B cell (primary cell): ENCODE data around the gene ECE2. TPM values are rescaled to one million over a fixed set of nuclear protein-coding genes. Genes with fewer than 3 reads are reported as not detected.
A peak's percentile ranks its signal among the peaks of the same experiment; 100 is the strongest.

ENCODE experiments used
- ATAC-seq: fragments of 200-7000 bp; cut with Tn5 transposase; one replicate; pipeline ENCODE4 v1.10.0; 2021; ENCODE audit warnings: low read depth, mild to moderate bottlenecking, moderate number of reproducible peaks, moderate library complexity
- CTCF ChIA-PET: fragments of 350-600 bp; sonication (Branson Sonifier 250); formaldehyde crosslinking; loops from one replicate; lab custom pipeline; 2021; ENCODE audit warnings: antibody characterized with exemption, inconsistent platforms; lab: Charles Lee
- POLR2A ChIA-PET: fragments of 350-600 bp; sonication (Branson Sonifier 250); formaldehyde crosslinking; loops from one replicate; lab custom pipeline; 2021; ENCODE audit warnings: antibody characterized with exemption; lab: Charles Lee
- DNase-seq: peaks from one replicate; pipeline ENCODE4 v3.0.0; 2013
- H2AFZ ChIP-seq: 2 replicates; pipeline ENCODE4 v1.6.1; 2012; ENCODE audit warnings: mild to moderate bottlenecking, low read depth, low read length; ENCODE audit not compliant: insufficient read depth, poor library complexity, severe bottlenecking
- H3K27ac ChIP-seq, 2 donors: 1 replicate in 1 of 2; 2 replicates in 1 of 2; pipeline ENCODE4 v1.5.1; 2012 to 2013; ENCODE audit warnings: low read length in 2 of 2, mild to moderate bottlenecking in 2 of 2, moderate library complexity in 1 of 2
- H3K27me3 ChIP-seq, 4 experiments: fragments of 200-600 bp in 1 of 4; sonication (generic) in 1 of 4; replicated peaks in 1 of 4; 1 replicate in 2 of 4; 2 replicates in 2 of 4; pipeline versions ENCODE4 v1.6.1 to v1.7.0; 2013 to 2016; ENCODE audit warnings: low read length in 3 of 4, mild to moderate bottlenecking in 2 of 4, mixed read lengths in 1 of 4, moderate library complexity in 1 of 4; ENCODE audit not compliant: insufficient read depth in 4 of 4, control insufficient read depth in 3 of 4; ENCODE audit errors: control extremely low read depth in 1 of 4
- H3K36me3 ChIP-seq, 2 experiments: replicated peaks in 1 of 2; 1 replicate in 1 of 2; 2 replicates in 1 of 2; pipeline versions ENCODE4 v1.6.1 to v1.7.1; 2013; ENCODE audit warnings: low read length in 1 of 2; ENCODE audit not compliant: insufficient read depth in 2 of 2, control insufficient read depth in 1 of 2; ENCODE audit errors: control extremely low read depth in 1 of 2, extremely low read depth in 1 of 2
- H3K4me1 ChIP-seq, 2 donors: fragments of 200-600 bp in 1 of 2; sonication (generic) in 1 of 2; 1 replicate in 1 of 2; 2 replicates in 1 of 2; pipeline versions ENCODE4 v1.5.1 to v1.6.1; 2013 to 2017; ENCODE audit warnings: low read length in 2 of 2; ENCODE audit not compliant: control insufficient read depth in 2 of 2, insufficient read depth in 2 of 2
- H3K4me2 ChIP-seq: replicated peaks from 2 replicates; pipeline ENCODE3; 2012; ENCODE audit warnings: mild to moderate bottlenecking, low read depth, low read length; ENCODE audit not compliant: poor library complexity, severe bottlenecking
- H3K4me3 ChIP-seq, 5 experiments: fragments of 200-600 bp in 1 of 5; sonication (generic) in 1 of 5; 1 replicate in 3 of 5; 2 replicates in 2 of 5; pipeline versions ENCODE4 v1.5.1 to v1.7.0; 2011 to 2016; ENCODE audit warnings: low read length in 4 of 5, mild to moderate bottlenecking in 4 of 5, low read depth in 2 of 5, control low read depth in 1 of 5, moderate library complexity in 1 of 5; ENCODE audit not compliant: insufficient read depth in 1 of 5; ENCODE audit errors: control extremely low read depth in 1 of 5, extremely low read depth in 1 of 5
- H3K79me2 ChIP-seq: fragments of 200-600 bp; sonication (generic); one replicate; pipeline ENCODE4 v1.6.0; 2016; ENCODE audit warnings: low read length; ENCODE audit not compliant: control insufficient read depth, insufficient read depth
- H3K9ac ChIP-seq: fragments of 200-600 bp; sonication (generic); 2 replicates; pipeline ENCODE4 v1.6.1; 2017; ENCODE audit warnings: mild to moderate bottlenecking, low read length, moderate library complexity
- H3K9me3 ChIP-seq, 3 donors: one replicate each; pipeline versions ENCODE4 v1.6.1 to v1.7.1; 2013; ENCODE audit warnings: low read length in 2 of 3; ENCODE audit not compliant: control insufficient read depth in 2 of 3, insufficient read depth in 1 of 3; ENCODE audit errors: control extremely low read depth in 1 of 3
- H4K20me1 ChIP-seq: 2 replicates; pipeline ENCODE4 v1.6.0; 2012; ENCODE audit warnings: mild to moderate bottlenecking, low read length; ENCODE audit not compliant: insufficient read depth, control insufficient read depth, poor library complexity, severe bottlenecking
- H3K27ac Mint-ChIP-seq: one replicate; pipeline ENCODE4 v1.8.0; 2021; ENCODE audit warnings: mixed read lengths
- H3K27me3 Mint-ChIP-seq: one replicate; pipeline ENCODE4 v1.8.0; 2021; ENCODE audit warnings: mixed read lengths
- H3K4me1 Mint-ChIP-seq: one replicate; pipeline ENCODE4 v1.8.0; 2021; ENCODE audit warnings: mixed read lengths
- H3K4me3 Mint-ChIP-seq: one replicate; pipeline ENCODE4 v1.8.0; 2021; ENCODE audit warnings: mixed read lengths
- H3K9me3 Mint-ChIP-seq: one replicate; pipeline ENCODE4 v1.8.0; 2022; ENCODE audit warnings: mixed read lengths; ENCODE audit not compliant: insufficient read depth
- CTCF ChIP-seq: fragments of 200-600 bp; IDR thresholded peaks from one replicate; pipeline ENCODE4 v1.8.0; 2022; ENCODE audit warnings: antibody characterized with exemption, mild to moderate bottlenecking
- EZH2 ChIP-seq: IDR thresholded peaks from 2 replicates; pipeline ENCODE4 v1.6.1; 2012; ENCODE audit warnings: borderline replicate concordance, low read depth, mild to moderate bottlenecking, moderate library complexity, low read length; ENCODE audit not compliant: insufficient read depth, poor library complexity, severe bottlenecking
- WGBS: methylation state at CpG from one replicate; pipeline ENCODE4 v1.1.5; 2013; ENCODE audit warnings: missing lambda C conversion rate; ENCODE audit not compliant: insufficient coverage; 5-methylcytosine and 5-hydroxymethylcytosine counted together
- intact Hi-C: fragments of 100-400 bp; cut with micrococcal nuclease; formaldehyde crosslinking; loops from one replicate; pipeline ENCODE4 v1.10.0; 2022
- polyA plus RNA-seq: library from polyadenylated mRNA; depleted of rRNA; stranded (reverse); fragments of >200 nt; gene quantifications from 2 replicates; pipeline ENCODE4 v1.2.3, GENCODE V29; 2012
- total RNA-seq, 2 donors: library from RNA; stranded (reverse); fragments of 120-200 nt in 1 of 2; gene quantifications; 1 replicate in 1 of 2; 2 replicates in 1 of 2; pipeline versions ENCODE4 v1.2.3 to v1.2.4, GENCODE V29; 2013 to 2022

ECE2 gene
- total and polyA plus RNA-seq, 2 donors (not counting 1 experiment from before 2014, with no cell fraction given): not detected

GRCh38 chr3:184315871-184316661, 40.2 kb downstream of the ECE2 start:
- 71% methylated on average over 9 of the region's 16 CpGs for WGBS
- Histone ChIP-seq H3K4me1 (peaks cover 13 to 23% of the 10 kb centered on the region in 2 donors), H3K9me3 (no peaks in the 10 kb centered on the region), H3K79me2 (peaks cover 24% of the 10 kb centered on the region), H3K27me3 (no peaks in the 10 kb centered on the region), H2AFZ (no peak overlapping the region), H3K4me2 (peak overlapping the region; percentile 89), H4K20me1 (peaks cover 57% of the 10 kb centered on the region), H3K36me3 (peaks cover 0 to 28% of the 10 kb centered on the region in 2 experiments), H3K9ac (peak overlapping the region; percentile 71), H3K27ac (peak overlapping the region; percentile 73 to 89), H3K4me3 (peak overlapping the region in 3 of 5 experiments; percentile 5 to 66 (median 60))
- H3K4me1 Mint-ChIP-seq: peaks cover 31% of the 10 kb centered on the region
- CTCF ChIA-PET: interaction anchor here (0.9 to 1.4 kb wide), 2 partner anchors 298 to 421 kb away, joined by 3 read pairs; partner anchors contain the start of gene ABCC5
- POLR2A ChIA-PET: interaction anchor here (1.0 kb wide), 1 partner anchor 68 kb away, joined by 3 read pairs; no protein-coding TSS in a partner anchor
- H3K27me3 Mint-ChIP-seq: no peaks in the 10 kb centered on the region
- TF ChIP-seq CTCF: no peak
- no peak for TF ChIP-seq EZH2
- peak overlapping the region; percentile 90 for H3K4me3 Mint-ChIP-seq
- no peak for ATAC-seq
- intact Hi-C loops: no loop called here
- peak; percentile 37 for DNase-seq
- no peaks in the 10 kb centered on the region for H3K9me3 Mint-ChIP-seq
- H3K27ac Mint-ChIP-seq: peak overlapping the region; percentile 82

GRCh38 chr3:184316792-184317191, 41.0 kb downstream of the ECE2 start:
- Histone ChIP-seq H3K9ac (no peak overlapping the region), H3K4me1 (peaks cover 13 to 23% of the 10 kb centered on the region in 2 donors), H4K20me1 (peaks cover 64% of the 10 kb centered on the region), H3K4me3 (no peak overlapping the region), H3K9me3 (no peaks in the 10 kb centered on the region), H3K4me2 (no peak overlapping the region), H2AFZ (no peak overlapping the region), H3K27ac (no peak overlapping the region), H3K79me2 (peaks cover 24% of the 10 kb centered on the region), H3K27me3 (no peaks in the 10 kb centered on the region), H3K36me3 (peaks cover 0 to 36% of the 10 kb centered on the region in 2 experiments)
- no peak for ATAC-seq
- Mint-ChIP-seq H3K4me3 (peak overlapping the region; percentile 90), H3K27ac (peak overlapping the region; percentile 82), H3K27me3 (no peaks in the 10 kb centered on the region), H3K9me3 (no peaks in the 10 kb centered on the region), H3K4me1 (peaks cover 31% of the 10 kb centered on the region)
- CTCF ChIA-PET: interaction anchor here (1.4 kb wide), 1 partner anchor 299 kb away, joined by 3 read pairs; the partner anchor contains the start of gene ABCC5
- intact Hi-C loops: no loop called here
- 91% methylated on average over 6 of the region's 7 CpGs for WGBS
- POLR2A ChIA-PET: no interaction called here
- DNase-seq: no peak
- TF ChIP-seq EZH2 (no peak), CTCF (no peak)
